ENCODE results near the gene PPIL1. TPM values are rescaled to one million over a fixed set of nuclear protein-coding genes. Genes with fewer than 3 reads are reported as not detected.

The PPIL1 gene
- total RNA-seq, 4 donors from 2014 or later = 22.8 to 36.0 (median 27.5) TPM

- Histone ChIP-seq H3K27ac (no peak overlapping the region), H3K9me3 (no peaks in the 10 kb centered on the region), H3K4me3 (no peak overlapping the region), H3K36me3 (no peaks in the 10 kb centered on the region), H3K4me1 (peaks cover 0 to 8% of the 10 kb centered on the region in 2 donors), H3K27me3 (no peaks in the 10 kb centered on the region)
- intact Hi-C loops (cut with DNase I; ENCODE audit: low total_unique reads) = no loop called here
- DNase-seq = no peak
- TF ChIP-seq CTCF (IDR thresholded peaks at IDR 0.05) (no peak), POLR2A (IDR thresholded peaks at IDR 0.05) (no peak)
Measured at GRCh38 chr6:36837022-36837339, 37.6 kb downstream of the PPIL1 start.

DNA sequence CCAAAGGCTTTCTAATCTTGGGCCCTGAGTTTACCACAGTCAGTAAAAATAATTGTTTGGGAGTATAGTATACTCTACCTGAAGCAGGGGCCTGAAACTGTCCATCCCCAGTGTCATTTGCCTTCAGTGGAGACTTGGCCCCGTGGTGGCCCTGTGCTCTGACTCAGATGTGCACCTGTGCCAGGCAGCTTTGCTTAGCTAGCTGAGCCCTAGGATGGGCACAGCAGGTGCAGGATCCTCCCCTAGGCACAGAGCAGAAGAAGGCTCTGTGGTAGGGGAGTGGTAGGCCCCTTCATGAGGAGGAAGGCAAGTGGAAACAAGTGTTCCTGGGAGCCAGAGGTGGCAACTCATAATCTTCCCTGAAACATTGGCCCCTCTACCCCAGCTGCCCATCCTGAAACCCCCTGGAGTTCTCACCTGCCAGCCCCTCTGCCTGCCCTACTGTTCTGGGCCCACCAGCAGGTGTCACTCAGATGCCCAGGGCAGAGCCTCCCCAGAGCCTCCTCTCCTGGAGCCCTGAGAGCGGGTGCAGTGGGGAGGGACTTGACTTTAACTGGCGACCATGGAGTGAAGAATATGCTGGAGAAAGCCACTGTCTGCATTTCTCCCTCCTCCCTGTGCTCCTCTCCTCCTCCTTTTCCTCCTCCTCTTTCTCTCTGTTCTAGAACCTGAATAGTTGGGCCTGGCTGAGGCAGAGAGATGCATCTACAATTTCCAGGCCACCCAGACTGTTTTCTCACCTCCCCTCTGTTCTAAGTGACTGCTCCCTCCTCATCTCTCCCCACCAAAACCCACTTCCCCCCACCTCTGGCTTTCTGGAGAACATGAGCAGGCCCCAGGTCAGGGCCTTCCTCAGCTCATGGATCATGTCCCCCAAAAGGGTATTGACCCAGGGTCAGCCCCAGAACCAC lies 38.2 kb downstream of the PPIL1 start:
- Histone ChIP-seq H3K27me3 (no peaks in the 10 kb centered on the region), H3K4me1 (peaks cover 0 to 8% of the 10 kb centered on the region in 2 donors), H3K36me3 (no peaks in the 10 kb centered on the region), H3K27ac (no peak overlapping the region), H3K4me3 (no peak overlapping the region), H3K9me3 (no peaks in the 10 kb centered on the region)
- TF ChIP-seq CTCF (IDR thresholded peaks at IDR 0.05) = no peak
- TF ChIP-seq POLR2A (IDR thresholded peaks at IDR 0.05) = no peak
- no peak for DNase-seq
- intact Hi-C loops (cut with DNase I; ENCODE audit: low total_unique reads) = no loop called here

- H3K9me3 ChIP-seq = no peaks in the 10 kb centered on the region
- intact Hi-C loops (cut with DNase I; ENCODE audit: low total_unique reads) = no loop called here
- no peak for TF ChIP-seq POLR2A (IDR thresholded peaks at IDR 0.05)
- no peak for TF ChIP-seq CTCF (IDR thresholded peaks at IDR 0.05)
- H3K4me3 ChIP-seq = no peak overlapping the region
- H3K27me3 ChIP-seq = no peaks in the 10 kb centered on the region
- DNase-seq = no peak
- no peak overlapping the region for H3K27ac ChIP-seq
- H3K36me3 ChIP-seq = no peaks in the 10 kb centered on the region
- H3K4me1 ChIP-seq = peaks cover 0 to 5% of the 10 kb centered on the region in 2 donors
Measured at GRCh38 chr6:36834576-36835341, 39.8 kb downstream of the PPIL1 start.

GRCh38 chr6:36833182-36833789 lies 41.3 kb downstream of the PPIL1 start:
- TF ChIP-seq CTCF (IDR thresholded peaks at IDR 0.05) (no peak), POLR2A (IDR thresholded peaks at IDR 0.05) (no peak)
- H3K4me1 ChIP-seq = peaks cover 0 to 5% of the 10 kb centered on the region in 2 donors
- H3K9me3 ChIP-seq = no peaks in the 10 kb centered on the region
- intact Hi-C loops (cut with DNase I; ENCODE audit: low total_unique reads) = no loop called here
- no peak overlapping the region for H3K27ac ChIP-seq
- DNase-seq = no peak
- no peak overlapping the region for H3K4me3 ChIP-seq
- no peaks in the 10 kb centered on the region for H3K27me3 ChIP-seq
- no peaks in the 10 kb centered on the region for H3K36me3 ChIP-seq
